Activated naive CD4-positive, alpha-beta T cell treated with anti-CD3 and anti-CD28 coated beads, Interleukin-2, amount 50 U/mL, for 24 hours (primary cell): ENCODE data around the gene ZBTB8A.
"Not testable (repeated sequence)": the region's sequence is repeated elsewhere in the genome, so short reads cannot be mapped to it uniquely, and the experiment has no call there.

Source experiments
- H3K27ac Mint-ChIP-seq: one replicate; pipeline ENCODE4 v1.8.0; 2021; ENCODE audit warnings: mild to moderate bottlenecking, mixed read lengths
- H3K27me3 Mint-ChIP-seq: one replicate; pipeline ENCODE4 v1.8.0; 2021; ENCODE audit warnings: mixed read lengths
- H3K36me3 Mint-ChIP-seq: one replicate; pipeline ENCODE4 v1.8.0; 2021; ENCODE audit warnings: mixed read lengths
- H3K4me1 Mint-ChIP-seq: one replicate; pipeline ENCODE4 v1.8.0; 2021; ENCODE audit warnings: mixed read lengths
- H3K4me3 Mint-ChIP-seq: one replicate; pipeline ENCODE4 v1.8.0; 2021; ENCODE audit warnings: mild to moderate bottlenecking, mixed read lengths
- H3K9me3 Mint-ChIP-seq: one replicate; pipeline ENCODE4 v1.8.0; 2021; ENCODE audit warnings: mixed read lengths

Gene ZBTB8A

DNA sequence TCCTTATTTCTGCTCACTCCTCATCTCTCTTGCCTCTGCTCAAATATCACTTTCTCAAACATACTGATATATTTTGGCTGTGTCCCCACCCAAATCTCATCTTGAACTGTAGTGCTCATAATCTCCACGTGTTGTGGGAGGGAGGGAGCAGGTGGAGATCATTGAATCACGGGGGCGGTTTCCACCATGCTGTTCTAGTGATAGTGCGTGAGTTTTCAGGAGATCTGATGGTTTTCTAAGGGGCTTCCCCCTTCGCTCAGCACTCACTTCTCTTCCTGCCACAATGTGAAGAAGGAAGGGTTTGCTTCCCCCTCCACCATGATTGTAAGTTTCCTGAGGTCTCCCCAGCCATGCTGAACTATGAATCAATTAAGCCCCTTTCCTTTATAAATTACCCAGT lies 84.5 kb downstream of the ZBTB8A start:
- Mint-ChIP-seq H3K4me3 (peak overlapping the region; percentile 26), H3K27ac (peak overlapping the region; percentile 94), H3K36me3 (peaks cover 27% of the 10 kb centered on the region), H3K9me3 (peaks cover 15% of the 10 kb centered on the region), H3K27me3 (no peaks in the 10 kb centered on the region), H3K4me1 (peaks cover 33% of the 10 kb centered on the region)

DNA sequence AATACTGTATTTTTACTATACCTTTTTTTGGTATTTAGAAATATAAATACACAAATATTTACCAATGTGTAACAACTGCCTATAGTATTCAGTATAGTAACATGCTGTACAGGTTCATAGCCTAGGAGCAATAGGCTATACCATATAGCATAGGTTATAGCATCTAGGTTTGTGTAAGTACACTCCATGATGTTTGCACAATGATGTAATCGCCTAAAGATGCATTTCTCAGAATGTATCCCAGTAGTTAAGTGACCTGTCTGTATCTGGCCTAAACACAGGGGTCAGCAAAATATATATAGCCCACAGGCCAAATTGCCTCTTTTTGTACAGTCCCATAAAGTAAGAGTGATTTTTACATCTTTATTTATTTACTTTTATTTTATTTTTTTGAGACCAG lies 86.9 kb downstream of the ZBTB8A start:
- no peaks in the 10 kb centered on the region for H3K27me3 Mint-ChIP-seq
- H3K4me1 Mint-ChIP-seq, result peaks cover 33% of the 10 kb centered on the region
- H3K4me3 Mint-ChIP-seq, result no peak overlapping the region
- peaks cover 29% of the 10 kb centered on the region for H3K36me3 Mint-ChIP-seq
- H3K9me3 Mint-ChIP-seq, result peaks cover 15% of the 10 kb centered on the region
- H3K27ac Mint-ChIP-seq, result no peak overlapping the region

DNA sequence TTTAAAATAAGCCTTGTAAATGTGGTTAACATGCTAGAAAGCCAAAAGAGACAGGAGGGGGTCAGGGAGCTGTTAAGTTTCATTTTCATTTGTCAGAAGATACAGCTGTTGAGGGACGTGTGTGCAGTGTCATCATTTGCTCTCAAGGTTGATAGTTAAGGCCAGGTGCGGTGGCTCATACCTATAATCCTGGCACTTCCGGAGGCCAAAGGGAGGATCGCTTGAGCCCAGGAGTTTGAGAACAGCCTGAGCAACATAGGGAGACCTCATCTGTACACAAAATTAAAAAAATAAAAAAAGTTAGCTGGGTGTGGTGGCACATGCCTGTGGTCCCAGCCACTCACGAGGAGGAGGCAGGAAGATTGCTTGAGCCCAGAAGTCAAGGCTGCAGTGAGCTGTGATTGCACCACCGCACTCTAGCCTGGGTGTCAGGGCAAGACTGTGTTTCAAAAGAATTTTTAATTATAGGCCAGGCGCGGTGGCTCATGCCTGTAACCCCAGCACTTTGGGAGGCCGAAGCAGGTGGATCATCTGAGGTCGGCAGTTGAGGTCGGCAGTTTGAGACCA lies 88.5 kb downstream of the ZBTB8A start:
- peaks cover 23% of the 10 kb centered on the region for H3K36me3 Mint-ChIP-seq
- no peaks in the 10 kb centered on the region for H3K27me3 Mint-ChIP-seq
- peak overlapping the region; percentile 4 for H3K4me3 Mint-ChIP-seq
- H3K9me3 Mint-ChIP-seq, result peaks cover 14% of the 10 kb centered on the region
- H3K27ac Mint-ChIP-seq, result peak overlapping the region; percentile 55
- H3K4me1 Mint-ChIP-seq, result peaks cover 29% of the 10 kb centered on the region

DNA sequence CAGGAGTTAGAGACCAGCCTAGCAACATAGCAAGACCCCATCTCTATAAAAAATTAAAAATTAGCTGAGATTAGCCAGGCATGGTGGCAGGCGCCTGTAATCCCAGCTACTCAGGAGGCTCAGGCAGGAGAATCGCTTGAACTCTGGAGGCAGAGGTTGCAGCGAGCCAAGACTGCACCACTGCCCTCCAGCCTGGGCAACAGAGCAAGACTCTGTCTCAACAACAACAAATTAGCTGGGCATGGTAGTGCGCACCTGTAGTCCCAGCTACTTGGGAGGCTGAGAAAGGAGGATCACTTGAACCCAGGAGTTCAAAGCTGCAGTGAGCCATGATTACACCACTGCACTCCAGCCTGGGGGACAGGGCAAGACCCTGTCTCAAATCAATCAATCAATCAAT lies 90.9 kb downstream of the ZBTB8A start:
- not testable (repeated sequence) for H3K4me3 Mint-ChIP-seq, H3K27me3 Mint-ChIP-seq, H3K27ac Mint-ChIP-seq, H3K9me3 Mint-ChIP-seq
- peaks cover 11% of the 10 kb centered on the region for H3K36me3 Mint-ChIP-seq
- H3K4me1 Mint-ChIP-seq, result peaks cover 11% of the 10 kb centered on the region

DNA sequence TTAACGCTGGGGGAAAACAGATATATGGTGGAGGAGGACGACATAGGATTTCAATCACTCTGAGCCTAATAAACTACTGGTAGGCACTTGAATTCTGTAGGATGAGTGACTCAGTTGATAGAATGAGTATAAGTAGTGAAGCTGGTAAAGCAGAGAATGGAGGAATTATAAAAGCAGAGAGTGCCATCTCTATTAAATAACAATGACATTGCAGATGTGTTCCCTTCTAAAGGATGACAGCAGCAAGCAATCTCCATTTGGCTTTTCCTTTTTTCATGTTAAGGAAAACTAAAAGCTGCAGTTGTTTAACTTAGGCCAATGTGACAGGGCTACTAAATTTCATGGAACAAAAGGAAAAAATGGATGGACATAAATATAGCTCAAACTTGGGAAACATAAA lies 93.6 kb downstream of the ZBTB8A start:
- Mint-ChIP-seq H3K4me1 (peaks cover 21% of the 10 kb centered on the region), H3K27me3 (no peaks in the 10 kb centered on the region), H3K27ac (no peak overlapping the region), H3K9me3 (no peaks in the 10 kb centered on the region), H3K36me3 (peaks cover 8% of the 10 kb centered on the region), H3K4me3 (no peak overlapping the region)

DNA sequence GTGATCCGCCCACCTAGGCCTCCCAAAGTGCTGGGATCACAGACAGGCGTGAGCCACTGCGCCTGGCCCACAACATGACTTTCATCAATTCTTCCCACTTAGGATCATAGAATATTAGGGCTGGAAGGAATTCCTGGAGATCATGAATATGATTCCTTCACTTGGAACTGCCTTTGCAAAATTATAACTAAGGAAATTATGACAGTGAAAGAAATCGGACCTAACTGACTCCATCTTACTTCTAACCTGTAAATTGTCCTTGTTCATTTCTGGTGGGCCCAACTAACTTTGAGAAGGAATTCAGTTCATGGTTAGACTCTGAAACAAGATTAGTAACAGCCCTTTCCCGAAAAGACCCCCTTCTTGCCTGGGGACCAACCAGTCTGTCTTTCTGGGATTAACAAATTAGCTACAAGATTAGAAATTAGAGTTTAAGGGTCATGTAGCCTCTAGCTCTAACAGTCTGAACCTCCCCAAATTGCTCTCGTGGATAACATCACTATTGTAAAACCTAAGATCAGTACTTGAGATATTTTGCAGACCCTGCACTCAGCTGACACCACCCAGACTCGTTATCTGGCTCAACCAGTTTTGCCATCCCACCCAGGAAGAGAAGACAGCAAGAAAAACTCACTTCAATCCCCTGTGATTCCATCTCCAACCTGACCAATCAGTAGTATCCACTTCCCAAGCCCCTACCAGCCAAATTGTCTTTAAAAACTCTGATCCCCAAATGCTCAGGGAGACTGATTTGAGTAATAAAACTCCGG lies 96.5 kb downstream of the ZBTB8A start:
- H3K36me3 Mint-ChIP-seq, result peaks cover 6% of the 10 kb centered on the region
- H3K27me3 Mint-ChIP-seq, result no peaks in the 10 kb centered on the region
- no peak overlapping the region for H3K4me3 Mint-ChIP-seq
- peaks cover 20% of the 10 kb centered on the region for H3K4me1 Mint-ChIP-seq
- no peak overlapping the region for H3K27ac Mint-ChIP-seq
- H3K9me3 Mint-ChIP-seq, result no peaks in the 10 kb centered on the region

DNA sequence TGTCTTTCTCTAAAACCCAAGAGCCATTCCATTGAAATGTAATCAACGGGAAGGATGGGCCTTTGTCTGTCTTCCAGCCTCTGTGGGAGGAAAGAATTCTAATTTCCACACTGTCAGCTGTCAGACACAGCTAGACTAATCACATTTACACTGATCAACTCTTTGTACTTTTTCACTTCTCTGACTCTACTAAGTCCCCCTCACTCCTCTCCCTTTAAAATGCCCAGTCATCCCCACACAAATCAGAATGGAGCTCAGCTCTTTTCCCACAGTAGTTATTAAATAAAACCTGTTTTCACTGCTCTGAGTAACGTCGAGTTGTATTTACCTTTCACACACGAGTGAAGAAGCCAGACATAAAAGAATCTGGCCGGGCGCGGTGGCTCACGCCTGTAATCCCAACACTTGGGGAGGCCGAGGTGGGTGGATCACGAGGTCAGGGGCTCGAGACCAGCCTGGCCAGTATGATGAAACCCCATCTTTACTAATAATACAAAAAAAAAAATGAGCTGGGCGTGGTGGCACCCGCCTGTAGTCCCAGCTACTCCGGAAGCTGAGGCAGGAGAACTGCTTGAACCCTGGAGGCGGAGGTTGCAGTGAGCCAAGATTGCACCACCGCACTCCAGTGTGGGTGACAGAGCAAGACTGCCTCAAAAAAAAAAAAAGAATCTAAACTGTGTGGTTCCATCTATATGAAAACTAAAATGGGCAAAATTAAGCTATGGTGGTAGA lies 97.9 kb downstream of the ZBTB8A start:
- peaks cover 6% of the 10 kb centered on the region for H3K36me3 Mint-ChIP-seq
- no peaks in the 10 kb centered on the region for H3K9me3 Mint-ChIP-seq
- no peak overlapping the region for H3K4me3 Mint-ChIP-seq
- peaks cover 20% of the 10 kb centered on the region for H3K4me1 Mint-ChIP-seq
- no peaks in the 10 kb centered on the region for H3K27me3 Mint-ChIP-seq
- H3K27ac Mint-ChIP-seq, result peak overlapping the region; percentile 10

DNA sequence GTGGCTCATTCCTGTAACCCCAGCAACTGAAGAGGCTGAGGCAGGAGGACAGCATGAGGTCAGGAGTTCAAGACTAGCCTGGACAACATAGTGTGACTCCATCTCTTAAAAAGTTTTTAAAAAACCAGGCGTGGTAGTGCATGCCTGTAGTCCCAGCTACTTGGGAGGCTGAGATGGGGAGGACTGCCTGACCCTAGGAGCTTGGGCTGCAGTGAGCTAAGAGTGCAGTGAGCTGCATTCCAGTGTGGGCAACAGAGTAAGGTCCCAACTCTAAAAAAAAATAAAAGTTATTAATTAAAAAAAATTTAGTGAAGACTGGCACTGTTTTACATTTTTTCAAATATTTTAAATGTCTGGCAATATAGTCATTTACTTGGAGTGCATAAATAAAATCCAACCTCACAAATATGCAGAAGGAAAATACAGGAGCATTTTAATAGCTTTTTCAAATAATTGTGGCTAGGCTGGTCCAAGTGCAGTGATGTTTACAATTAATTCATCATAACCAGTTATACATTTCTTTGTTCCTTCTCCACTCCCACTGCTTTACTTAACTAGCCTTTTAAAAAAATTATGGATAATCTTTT lies 100.4 kb downstream of the ZBTB8A start:
- Mint-ChIP-seq H3K27ac (no peak overlapping the region), H3K36me3 (peaks cover 5% of the 10 kb centered on the region), H3K4me1 (peaks cover 24% of the 10 kb centered on the region), H3K9me3 (no peaks in the 10 kb centered on the region), H3K4me3 (no peak overlapping the region), H3K27me3 (no peaks in the 10 kb centered on the region)

DNA sequence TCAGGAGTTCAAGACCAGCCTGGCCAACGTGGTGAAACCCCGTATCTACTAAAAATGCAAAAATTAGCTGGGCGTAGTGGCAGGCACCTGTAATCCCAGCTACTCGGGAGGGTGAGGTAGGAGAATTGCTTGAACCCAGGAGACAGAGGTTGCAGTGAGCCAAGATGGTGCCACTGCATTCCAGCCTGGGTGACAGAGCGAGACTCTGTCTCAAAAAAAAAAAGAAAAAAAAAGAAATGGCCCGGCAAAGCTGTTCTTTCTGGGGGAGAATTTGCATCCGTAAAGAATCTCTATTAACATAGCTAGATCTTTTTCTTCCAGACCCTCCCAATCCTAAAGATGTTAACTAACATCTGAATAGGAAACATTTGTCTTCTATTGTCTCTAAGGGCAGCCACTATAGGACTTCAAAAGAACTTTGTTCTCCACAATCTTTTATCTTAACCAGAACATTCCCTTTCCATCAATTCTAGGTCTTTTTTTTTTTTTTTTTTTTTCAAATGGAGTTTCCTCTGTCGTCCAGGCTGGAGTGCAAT lies 103.1 kb downstream of the ZBTB8A start:
- not testable (repeated sequence) for H3K9me3 Mint-ChIP-seq, H3K36me3 Mint-ChIP-seq, H3K27ac Mint-ChIP-seq, H3K27me3 Mint-ChIP-seq, H3K4me3 Mint-ChIP-seq
- H3K4me1 Mint-ChIP-seq, result peaks cover 17% of the 10 kb centered on the region

DNA sequence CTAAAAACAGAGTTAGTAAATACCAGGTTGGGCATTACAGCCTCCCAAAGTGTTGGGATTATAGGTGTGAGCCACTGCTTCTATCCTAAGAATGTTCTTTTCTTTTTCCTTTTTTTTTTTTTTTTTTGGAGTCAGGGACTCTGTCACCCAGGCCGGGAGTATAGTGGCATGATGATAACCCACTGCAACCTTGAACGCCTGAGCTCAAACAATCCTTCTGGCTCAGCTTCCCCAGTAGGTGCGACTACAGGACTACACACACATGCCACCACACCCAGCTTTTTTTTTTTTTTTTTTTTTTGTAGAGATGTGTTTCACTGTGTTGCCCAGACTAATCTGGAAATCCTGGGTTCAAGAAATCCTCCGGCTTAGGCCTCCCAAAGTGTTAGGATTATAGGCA lies 105.2 kb downstream of the ZBTB8A start:
- Mint-ChIP-seq H3K4me1 (peaks cover 28% of the 10 kb centered on the region), H3K27ac (no peak overlapping the region), H3K36me3 (peaks cover 3% of the 10 kb centered on the region), H3K4me3 (no peak overlapping the region), H3K9me3 (no peaks in the 10 kb centered on the region), H3K27me3 (no peaks in the 10 kb centered on the region)

DNA sequence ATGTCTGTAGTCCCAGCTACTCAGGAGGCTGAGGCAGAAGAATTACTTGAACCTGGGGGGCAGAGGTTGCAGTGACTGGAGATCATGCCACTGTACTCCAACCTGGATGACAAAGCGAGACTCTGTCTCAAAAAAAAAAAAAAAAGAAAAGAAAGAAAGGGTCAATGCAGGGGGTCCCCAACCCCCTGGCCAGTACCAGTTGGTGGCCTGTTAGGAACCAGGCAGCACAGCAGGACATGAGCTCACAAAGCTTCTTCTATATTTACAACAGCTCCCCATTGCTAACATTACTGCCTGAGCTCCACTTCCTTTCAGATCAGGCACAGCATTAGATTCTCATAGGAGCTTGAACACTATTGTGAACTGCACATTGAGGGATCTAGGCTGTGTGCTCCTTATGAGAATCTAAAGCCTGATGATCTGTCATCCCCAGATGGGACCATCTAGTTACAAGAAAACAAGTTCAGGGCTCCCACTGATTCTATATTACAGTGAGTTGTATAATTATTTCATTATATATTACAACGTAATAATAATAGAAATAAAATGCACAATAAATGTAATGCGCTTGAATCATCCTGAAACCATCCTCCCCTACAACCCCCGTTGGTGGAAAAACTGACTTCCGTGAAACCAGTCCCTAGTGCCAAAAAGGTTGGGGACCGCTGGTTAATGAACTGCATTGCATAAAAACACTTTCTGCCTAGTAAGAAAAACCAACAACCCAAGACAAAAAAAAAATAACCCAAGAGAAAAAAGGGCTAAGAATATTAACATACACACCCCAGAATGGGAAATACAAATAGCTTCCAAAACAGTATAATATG lies 108.3 kb downstream of the ZBTB8A start:
- Mint-ChIP-seq H3K4me3 (peak overlapping the region; percentile 91), H3K9me3 (no peaks in the 10 kb centered on the region), H3K36me3 (peaks cover 7% of the 10 kb centered on the region), H3K27me3 (no peaks in the 10 kb centered on the region), H3K4me1 (peaks cover 34% of the 10 kb centered on the region), H3K27ac (peak overlapping the region; percentile 60)

DNA sequence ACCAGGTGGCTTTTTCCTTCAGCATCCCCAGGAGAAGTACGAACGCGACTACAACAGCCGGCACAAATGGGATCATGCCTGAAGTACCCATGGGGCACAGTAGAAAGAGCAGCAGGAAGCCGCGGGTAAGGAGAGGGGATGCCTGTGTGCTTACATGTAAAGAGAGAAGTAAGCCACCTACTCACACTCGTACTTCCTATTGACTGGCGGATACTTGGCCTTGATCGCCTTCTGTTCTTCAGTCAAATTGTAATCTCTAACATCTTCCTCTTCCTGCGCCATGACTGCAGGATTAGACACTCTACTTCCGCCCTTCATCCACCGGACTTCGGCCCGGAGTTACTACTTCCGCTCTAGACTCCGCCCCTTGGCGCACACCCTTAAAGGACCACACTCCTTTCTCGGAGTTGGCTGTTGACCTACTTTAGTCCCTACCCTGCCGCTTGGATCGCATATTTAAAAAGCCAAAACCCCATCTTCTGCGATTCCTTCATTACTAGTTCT lies 111.1 kb downstream of the ZBTB8A start, which contains the start of gene ZBTB8OS:
Gene ZBTB8OS (minus strand): TSS at position 303 of the 504 bp plus-strand sequence. CDS start 21 bp downstream, at position 282.
- H3K4me1 Mint-ChIP-seq, result peaks cover 48% of the 10 kb centered on the region
- H3K27ac Mint-ChIP-seq, result peak within 1 kb of the TSS; percentile 96
- H3K4me3 Mint-ChIP-seq, result peak within 1 kb of the TSS; percentile 91
- H3K27me3 Mint-ChIP-seq, result no peaks in the 10 kb centered on the region
- H3K9me3 Mint-ChIP-seq, result no peaks in the 10 kb centered on the region
- peaks cover 15% of the 10 kb centered on the region for H3K36me3 Mint-ChIP-seq

DNA sequence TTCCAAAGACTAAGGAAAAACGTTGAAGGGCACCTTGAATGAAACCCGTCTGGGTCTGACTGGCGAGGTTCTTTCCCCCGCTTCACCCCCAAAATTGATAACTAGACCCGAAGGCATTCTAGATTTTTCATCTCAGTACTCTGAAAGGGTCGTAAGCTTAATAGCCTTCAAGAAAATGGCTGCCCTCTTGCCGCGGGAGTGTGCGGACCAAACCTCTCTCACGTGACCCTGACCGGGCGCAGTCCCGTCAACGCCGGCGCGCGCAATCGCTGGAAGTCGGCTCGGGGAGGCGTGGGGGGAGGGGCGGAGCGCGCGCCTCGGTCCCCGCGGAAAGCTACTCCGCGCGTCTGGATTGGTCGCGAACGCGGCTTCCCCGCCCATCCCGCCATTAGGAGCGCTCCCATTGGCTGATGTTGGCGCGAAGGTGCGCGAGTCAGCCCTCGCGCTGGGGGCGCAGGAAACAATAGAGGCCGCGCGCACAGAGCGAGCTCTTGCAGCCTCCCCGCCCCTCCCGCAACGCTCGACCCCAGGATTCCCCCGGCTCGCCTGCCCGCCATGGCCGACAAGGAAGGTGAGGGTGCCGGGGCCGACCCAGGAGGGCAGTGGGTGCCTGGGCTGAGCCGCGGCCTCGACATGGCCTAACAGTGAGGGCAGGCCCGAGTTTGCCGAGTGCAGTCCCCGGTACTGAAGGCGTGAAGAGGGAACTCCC lies 111.7 kb downstream of the ZBTB8A start, which contains the start of gene RBBP4:
Gene RBBP4 (plus strand): TSS at position 457 of the 709 bp plus-strand sequence. CDS start 99 bp downstream, at position 556.
- no peaks in the 10 kb centered on the region for H3K9me3 Mint-ChIP-seq
- peak within 1 kb of the TSS; percentile 91 for H3K4me3 Mint-ChIP-seq
- peaks cover 20% of the 10 kb centered on the region for H3K36me3 Mint-ChIP-seq
- peak within 1 kb of the TSS; percentile 96 for H3K27ac Mint-ChIP-seq
- peaks cover 48% of the 10 kb centered on the region for H3K4me1 Mint-ChIP-seq
- H3K27me3 Mint-ChIP-seq, result no peaks in the 10 kb centered on the region

DNA sequence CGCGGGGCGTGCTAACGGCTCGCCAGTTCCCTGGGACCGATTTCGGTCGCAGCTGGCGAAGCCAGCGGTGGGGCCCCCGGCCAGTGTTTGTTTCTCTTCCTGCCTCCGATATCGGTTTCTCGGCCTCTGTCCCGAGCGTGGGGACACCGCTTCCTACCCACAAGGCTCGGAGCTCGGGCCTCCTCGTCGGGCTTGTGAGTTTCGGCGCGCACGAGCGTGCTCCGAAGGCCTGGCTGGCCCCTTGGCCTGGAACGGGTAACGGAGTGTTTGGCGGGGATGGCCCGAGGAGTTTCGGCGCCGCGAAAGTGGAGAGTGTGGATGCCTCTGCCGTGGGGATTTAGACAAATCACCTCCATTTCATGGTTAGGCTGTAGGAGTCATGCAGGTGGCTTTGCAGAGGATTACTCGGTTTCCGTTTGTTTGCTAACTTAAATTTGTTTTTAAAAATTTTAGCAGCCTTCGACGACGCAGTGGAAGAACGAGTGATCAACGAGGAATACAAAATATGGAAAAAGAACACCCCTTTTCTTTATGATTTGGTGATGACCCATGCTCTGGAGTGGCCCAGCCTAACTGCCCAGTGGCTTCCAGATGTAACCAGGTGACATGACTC lies 112.3 kb downstream of the ZBTB8A start:
- H3K36me3 Mint-ChIP-seq, result peaks cover 20% of the 10 kb centered on the region
- peak overlapping the region; percentile 96 for H3K27ac Mint-ChIP-seq
- peak overlapping the region; percentile 91 for H3K4me3 Mint-ChIP-seq
- no peaks in the 10 kb centered on the region for H3K9me3 Mint-ChIP-seq
- peaks cover 48% of the 10 kb centered on the region for H3K4me1 Mint-ChIP-seq
- no peaks in the 10 kb centered on the region for H3K27me3 Mint-ChIP-seq
